GM23248 (cell line): ENCODE results near the gene MBD3L1. TPM values are rescaled to one million over a fixed set of nuclear protein-coding genes. Genes with fewer than 3 reads are reported as not detected.

Experiments used
- DNase-seq: peaks from one replicate; pipeline ENCODE4 v3.0.0-alpha.2; 2015
- H2AFZ ChIP-seq: fragments of 200-600 bp; sonication (generic); 2 replicates; pipeline ENCODE4 v1.6.1; 2016; ENCODE audit warnings: antibody characterized with exemption
- H3F3A ChIP-seq: fragments of 200-600 bp; sonication (generic); 2 replicates; pipeline ENCODE4 v1.6.1; 2016; ENCODE audit warnings: mild to moderate bottlenecking, antibody characterized with exemption, mixed run types; ENCODE audit not compliant: insufficient read depth
- H3K27ac ChIP-seq: fragments of 200-600 bp; sonication (generic); 2 replicates; pipeline ENCODE4 v1.5.1; 2016; ENCODE audit warnings: mild to moderate bottlenecking
- H3K27me3 ChIP-seq: fragments of 200-600 bp; sonication (generic); replicated peaks from 2 replicates; pipeline ENCODE4 v1.6.1; 2016; ENCODE audit warnings: mild to moderate bottlenecking; ENCODE audit not compliant: insufficient read depth
- H3K36me3 ChIP-seq: fragments of 200-600 bp; sonication (generic); 2 replicates; pipeline ENCODE4 v1.6.1; 2016; ENCODE audit warnings: low read depth, mild to moderate bottlenecking
- H3K4me1 ChIP-seq: fragments of 200-600 bp; sonication (generic); 2 replicates; pipeline ENCODE4 v1.6.1; 2016; ENCODE audit warnings: mild to moderate bottlenecking; ENCODE audit not compliant: insufficient read depth
- H3K4me2 ChIP-seq: fragments of 200-600 bp; sonication (generic); one replicate; pipeline ENCODE4 v1.6.1; 2016; ENCODE audit warnings: mild to moderate bottlenecking; ENCODE audit not compliant: unreplicated experiment
- H3K4me3 ChIP-seq: fragments of 200-600 bp; sonication (generic); 2 replicates; pipeline ENCODE4 v1.5.1; 2016; ENCODE audit warnings: mild to moderate bottlenecking
- H3K79me2 ChIP-seq: fragments of 200-600 bp; sonication (generic); 2 replicates; pipeline ENCODE4 v1.6.1; 2016; ENCODE audit warnings: mild to moderate bottlenecking; ENCODE audit not compliant: insufficient read depth
- H3K9ac ChIP-seq: fragments of 200-600 bp; sonication (generic); 2 replicates; pipeline ENCODE4 v1.6.1; 2016; ENCODE audit warnings: mild to moderate bottlenecking
- H3K9me2 ChIP-seq: fragments of 200-600 bp; sonication (generic); 2 replicates; pipeline ENCODE4 v1.6.1; 2016; ENCODE audit warnings: mixed run types, mild to moderate bottlenecking, moderate library complexity; ENCODE audit not compliant: insufficient read depth
- H3K9me3 ChIP-seq: fragments of 200-600 bp; sonication (generic); one replicate; pipeline ENCODE4 v1.6.1; 2017; ENCODE audit warnings: low read depth
- H4K20me1 ChIP-seq: fragments of 200-600 bp; sonication (generic); 2 replicates; pipeline ENCODE4 v1.6.0; 2016; ENCODE audit not compliant: insufficient read depth
- EZH2 ChIP-seq: fragments of 200-600 bp; sonication (generic); IDR thresholded peaks from 2 replicates; pipeline ENCODE4 v1.6.1; 2018; ENCODE audit warnings: antibody characterized with exemption, mild to moderate bottlenecking; ENCODE audit not compliant: insufficient read depth, poor library complexity, severe bottlenecking
- EZH2phosphoT487 ChIP-seq: fragments of 200-600 bp; sonication (generic); IDR thresholded peaks from 2 replicates; pipeline ENCODE4 v1.6.1; 2018; ENCODE audit warnings: antibody characterized with exemption, moderate library complexity, mild to moderate bottlenecking, low read depth; ENCODE audit not compliant: insufficient read depth
- WGBS, 2 experiments: methylation state at CpG; one replicate each; pipeline ENCODE4 v1.1.6; 2015 to 2017; ENCODE audit warnings: low lambda C conversion rate in 2 of 2, low coverage in 1 of 2; ENCODE audit errors: missing lambda C conversion rate in 2 of 2; 5-methylcytosine and 5-hydroxymethylcytosine counted together
- in situ Hi-C: fragments of 300-500 bp; cut with MboI; formaldehyde crosslinking; loops from 2 replicates; pipeline ENCODE4 v1.15.0; 2020
- polyA plus RNA-seq: library from polyadenylated mRNA; unstranded; fragments of >200 nt; fragmentation: Nextera tagmentation; extraction: Ambion mirVana; gene quantifications from 2 replicates; pipeline ENCODE4 v1.2.1, GENCODE V29; 2016
- total RNA-seq: library from RNA; depleted of rRNA; stranded (reverse); fragments of >200 nt; shearing (Covaris generic); gene quantifications from 2 replicates; pipeline ENCODE4 v1.2.3, GENCODE V29; 2014

The MBD3L1 gene
- total and polyA plus RNA-seq, 2 experiments from 2014 or later = not detected

GRCh38 chr19:8840708-8841107, 8.5 kb downstream of the MBD3L1 start:
- Histone ChIP-seq H3K36me3 (no peaks in the 10 kb centered on the region), H2AFZ (no peak overlapping the region), H3K27ac (no peak overlapping the region), H3F3A (no peaks in the 10 kb centered on the region), H4K20me1 (no peaks in the 10 kb centered on the region), H3K27me3 (no peaks in the 10 kb centered on the region), H3K9ac (no peak overlapping the region), H3K4me2 (no peak overlapping the region), H3K9me3 (no peaks in the 10 kb centered on the region), H3K9me2 (no peaks in the 10 kb centered on the region), H3K4me3 (no peak overlapping the region), H3K79me2 (no peaks in the 10 kb centered on the region), H3K4me1 (no peaks in the 10 kb centered on the region)
- TF ChIP-seq EZH2 = no peak
- no peak for TF ChIP-seq EZH2phosphoT487
- WGBS, 2 experiments = 29 to 32% methylated on average over 5 of the region's 5 CpGs
- DNase-seq = no peak
- in situ Hi-C loops = no loop called here

- no peaks in the 10 kb centered on the region for H3K4me1 ChIP-seq
- DNase-seq = no peak
- 35 to 37% methylated on average over 3 of the region's 3 CpGs for WGBS, 2 experiments
- H3K9ac ChIP-seq = no peak overlapping the region
- no peak overlapping the region for H3K4me2 ChIP-seq
- no peaks in the 10 kb centered on the region for H3K9me3 ChIP-seq
- H3K27me3 ChIP-seq = no peaks in the 10 kb centered on the region
- in situ Hi-C loops = no loop called here
- no peaks in the 10 kb centered on the region for H3K9me2 ChIP-seq
- no peaks in the 10 kb centered on the region for H4K20me1 ChIP-seq
- H3K36me3 ChIP-seq = no peaks in the 10 kb centered on the region
- H3K4me3 ChIP-seq = no peak overlapping the region
- TF ChIP-seq EZH2phosphoT487 (no peak), EZH2 (no peak)
- H3F3A ChIP-seq = no peaks in the 10 kb centered on the region
- no peaks in the 10 kb centered on the region for H3K79me2 ChIP-seq
- H3K27ac ChIP-seq = no peak overlapping the region
- H2AFZ ChIP-seq = no peak overlapping the region
Measured at GRCh38 chr19:8846819-8847218, 14.6 kb downstream of the MBD3L1 start.

GRCh38 chr19:8849232-8849631, 17.1 kb downstream of the MBD3L1 start:
- H3K27me3 ChIP-seq = no peaks in the 10 kb centered on the region
- no peaks in the 10 kb centered on the region for H3K4me1 ChIP-seq
- no peaks in the 10 kb centered on the region for H3K79me2 ChIP-seq
- no peak overlapping the region for H2AFZ ChIP-seq
- no peak overlapping the region for H3K4me3 ChIP-seq
- no peak for DNase-seq
- no peak overlapping the region for H3K9ac ChIP-seq
- in situ Hi-C loops = no loop called here
- no peak overlapping the region for H3K4me2 ChIP-seq
- H3K9me2 ChIP-seq = no peaks in the 10 kb centered on the region
- H3K36me3 ChIP-seq = no peaks in the 10 kb centered on the region
- TF ChIP-seq EZH2 = no peak
- TF ChIP-seq EZH2phosphoT487 = no peak
- no peaks in the 10 kb centered on the region for H3F3A ChIP-seq
- no peak overlapping the region for H3K27ac ChIP-seq
- H4K20me1 ChIP-seq = no peaks in the 10 kb centered on the region
- H3K9me3 ChIP-seq = no peaks in the 10 kb centered on the region
- 31 to 49% methylated on average over 2 of the region's 2 CpGs for WGBS, 2 experiments

DNA sequence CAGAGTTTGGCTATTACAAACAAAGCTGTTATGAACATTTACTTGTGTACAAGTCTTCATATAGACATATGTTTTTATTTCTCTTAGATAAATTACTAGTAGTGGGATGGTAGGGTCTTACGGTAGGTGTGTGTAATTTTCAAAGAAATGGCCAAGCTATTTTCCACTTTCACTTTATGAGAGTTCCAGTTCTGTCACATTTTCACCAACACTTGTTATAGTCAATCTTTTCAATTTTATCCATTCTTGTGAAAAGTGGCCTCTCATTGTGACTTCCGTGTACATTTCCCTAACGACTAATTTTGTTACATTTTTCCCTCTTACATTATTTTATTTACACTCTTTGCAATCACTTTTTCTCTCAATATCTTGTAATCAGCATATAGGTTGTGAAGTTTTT, 18.3 kb downstream of the MBD3L1 start:
- no peaks in the 10 kb centered on the region for H3K4me1 ChIP-seq
- 40 to 51% methylated on average over 3 of the region's 3 CpGs for WGBS, 2 experiments
- H3K27me3 ChIP-seq = no peaks in the 10 kb centered on the region
- no peaks in the 10 kb centered on the region for H3K36me3 ChIP-seq
- no peaks in the 10 kb centered on the region for H3K9me2 ChIP-seq
- in situ Hi-C loops = no loop called here
- no peaks in the 10 kb centered on the region for H3K9me3 ChIP-seq
- no peaks in the 10 kb centered on the region for H3K79me2 ChIP-seq
- no peak overlapping the region for H3K4me2 ChIP-seq
- H3K9ac ChIP-seq = no peak overlapping the region
- no peaks in the 10 kb centered on the region for H3F3A ChIP-seq
- no peaks in the 10 kb centered on the region for H4K20me1 ChIP-seq
- no peak overlapping the region for H3K4me3 ChIP-seq
- H3K27ac ChIP-seq = no peak overlapping the region
- no peak for TF ChIP-seq EZH2
- TF ChIP-seq EZH2phosphoT487 = no peak
- no peak overlapping the region for H2AFZ ChIP-seq
- DNase-seq = no peak

DNA sequence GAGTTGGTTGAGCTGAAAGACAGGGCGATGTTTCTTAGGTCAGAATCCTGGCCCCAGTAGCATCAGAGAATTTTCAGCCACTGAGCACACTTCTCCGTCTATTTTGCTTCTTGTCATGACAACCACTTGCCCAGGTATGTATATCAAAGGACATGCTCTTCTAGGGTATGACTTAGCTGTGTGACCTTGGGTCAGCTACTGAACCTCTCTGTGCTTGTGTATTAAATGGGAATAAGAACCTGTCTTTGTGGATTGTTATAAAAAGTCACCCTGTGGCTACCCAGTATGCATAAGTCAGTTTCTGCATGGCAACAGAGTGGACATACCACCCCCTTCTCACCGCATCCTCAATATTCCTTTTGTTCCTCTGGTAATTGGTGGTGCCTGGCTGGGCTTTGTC, 26.1 kb downstream of the MBD3L1 start:
- no peak overlapping the region for H3K27ac ChIP-seq
- in situ Hi-C loops = no loop called here
- H3K4me2 ChIP-seq = no peak overlapping the region
- no peak overlapping the region for H2AFZ ChIP-seq
- H3K9me2 ChIP-seq = no peaks in the 10 kb centered on the region
- no peaks in the 10 kb centered on the region for H3F3A ChIP-seq
- H3K36me3 ChIP-seq = no peaks in the 10 kb centered on the region
- TF ChIP-seq EZH2phosphoT487 (no peak), EZH2 (no peak)
- no peaks in the 10 kb centered on the region for H3K9me3 ChIP-seq
- no peaks in the 10 kb centered on the region for H4K20me1 ChIP-seq
- no peak overlapping the region for H3K4me3 ChIP-seq
- H3K9ac ChIP-seq = no peak overlapping the region
- no peaks in the 10 kb centered on the region for H3K27me3 ChIP-seq
- no peaks in the 10 kb centered on the region for H3K4me1 ChIP-seq
- DNase-seq = no peak
- H3K79me2 ChIP-seq = no peaks in the 10 kb centered on the region
- 27 to 39% methylated on average over 3 of the region's 3 CpGs for WGBS, 2 experiments
